SIG-M5 (cell line): Measurements from ENCODE around the gene KLHL2.
"Not testable (repeated sequence)": the region's sequence is repeated elsewhere in the genome, so short reads cannot be mapped to it uniquely, and the experiment has no call there.

ENCODE experiments used
- DNase-seq: peaks from one replicate; lab custom pipeline; 2025; lab: John Stamatoyannopoulos, UW

The KLHL2 gene

DNA sequence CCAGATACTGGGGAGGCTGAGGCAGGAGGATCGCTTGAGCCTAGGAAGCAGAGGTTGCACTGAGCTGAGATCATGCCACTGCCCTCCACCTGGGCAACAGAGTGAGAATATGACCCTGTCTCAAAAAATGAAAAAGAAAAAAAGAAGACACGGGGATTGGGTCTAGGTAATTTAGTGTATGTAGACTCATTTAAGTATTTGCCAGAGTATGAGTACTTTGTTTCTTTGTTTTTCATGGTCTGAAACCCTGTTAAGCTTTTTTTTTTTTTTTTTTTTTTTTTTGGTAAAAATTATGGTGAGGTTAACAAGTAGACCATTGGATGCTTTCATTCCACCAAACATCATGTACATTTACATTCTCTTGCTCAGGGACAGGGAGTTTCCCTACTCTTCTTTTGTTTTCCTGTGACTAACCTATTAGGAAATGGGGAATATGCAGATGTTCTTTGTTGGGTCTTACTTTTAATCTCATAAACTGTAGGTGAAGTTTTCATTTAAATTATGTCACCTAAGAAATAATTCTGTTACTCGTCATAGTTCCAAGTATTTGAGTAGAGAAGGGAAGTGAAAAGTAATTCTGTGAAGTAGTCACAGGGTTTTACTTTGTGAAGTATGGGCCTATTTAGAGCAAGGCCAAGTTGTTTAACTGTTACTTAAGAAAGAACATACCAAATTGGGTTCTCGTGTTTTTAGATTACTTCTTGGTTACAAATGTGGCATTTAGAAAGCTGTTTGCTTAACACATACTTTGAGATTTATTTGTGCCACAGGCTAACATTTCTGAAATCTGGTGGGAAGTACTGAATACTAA, 25.5 kb downstream of the KLHL2 start:
- not testable (repeated sequence) for DNase-seq

DNA sequence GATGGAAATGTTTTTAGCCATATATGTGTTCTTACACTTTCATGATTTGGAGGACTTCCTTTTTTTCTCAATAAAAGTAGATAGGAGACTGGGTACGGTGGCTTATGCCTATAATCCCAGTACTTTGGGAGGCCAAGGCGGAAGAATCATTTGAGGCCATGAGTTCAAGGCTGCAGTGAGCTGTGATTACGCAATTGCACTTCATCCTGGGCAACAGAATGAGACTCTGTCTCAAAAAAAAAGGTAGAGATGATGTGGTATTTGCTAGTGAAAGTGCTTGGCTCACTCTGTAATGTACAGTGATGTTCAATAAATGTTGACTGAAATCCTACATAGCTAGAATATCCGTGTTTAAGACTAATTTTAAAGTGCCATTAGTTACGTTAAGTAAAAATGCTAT, 27.4 kb downstream of the KLHL2 start:
- no peak for DNase-seq

DNA sequence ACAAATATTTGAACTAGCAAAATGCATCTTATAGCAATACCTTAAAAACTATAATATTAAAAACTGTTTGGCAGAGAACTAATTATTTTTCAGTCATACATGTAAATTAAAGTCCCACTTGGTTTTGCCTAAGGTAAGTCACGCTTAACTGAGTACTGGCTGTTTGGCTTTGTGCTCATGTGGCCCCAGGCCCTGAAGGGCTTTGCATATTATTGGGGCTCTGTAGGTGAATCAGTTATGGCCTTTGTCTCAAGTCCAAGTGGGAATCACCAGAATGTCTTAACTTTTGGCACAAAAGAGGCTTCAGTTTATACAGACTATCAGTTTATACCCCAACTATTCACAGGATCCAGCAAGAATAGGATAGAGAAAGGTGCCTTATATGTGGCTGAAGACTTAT, 29.5 kb downstream of the KLHL2 start:
- DNase-seq = not testable (repeated sequence)

DNA sequence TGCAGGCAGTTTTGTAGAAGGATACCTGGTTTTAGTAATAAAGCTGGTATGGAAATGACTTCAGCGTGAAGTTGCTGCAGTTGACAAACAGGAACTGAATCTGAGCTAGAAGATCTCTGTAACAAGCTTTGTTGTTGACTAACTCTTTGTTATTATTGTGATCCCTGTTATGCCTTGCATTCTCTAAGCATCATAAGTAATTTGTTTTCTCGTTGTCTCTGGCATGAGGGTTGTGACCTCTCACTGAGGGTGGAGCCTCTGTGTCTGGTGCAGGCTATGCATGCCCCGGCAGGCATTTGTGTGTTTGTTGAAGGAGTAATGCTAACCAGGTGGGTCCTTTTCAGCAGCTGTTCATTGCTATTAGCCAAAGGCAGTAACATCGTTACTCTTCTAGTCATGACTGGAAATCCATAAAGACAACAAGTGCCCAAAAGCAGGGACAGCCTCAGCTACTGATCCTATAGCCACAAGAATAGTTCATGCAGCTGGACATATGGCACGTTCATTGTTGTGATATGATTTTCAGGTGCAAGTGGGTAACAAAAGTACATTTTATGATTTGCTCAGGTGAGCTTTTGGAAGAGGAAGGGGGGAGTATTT, 30.8 kb downstream of the KLHL2 start:
- not testable (repeated sequence) for DNase-seq

DNA sequence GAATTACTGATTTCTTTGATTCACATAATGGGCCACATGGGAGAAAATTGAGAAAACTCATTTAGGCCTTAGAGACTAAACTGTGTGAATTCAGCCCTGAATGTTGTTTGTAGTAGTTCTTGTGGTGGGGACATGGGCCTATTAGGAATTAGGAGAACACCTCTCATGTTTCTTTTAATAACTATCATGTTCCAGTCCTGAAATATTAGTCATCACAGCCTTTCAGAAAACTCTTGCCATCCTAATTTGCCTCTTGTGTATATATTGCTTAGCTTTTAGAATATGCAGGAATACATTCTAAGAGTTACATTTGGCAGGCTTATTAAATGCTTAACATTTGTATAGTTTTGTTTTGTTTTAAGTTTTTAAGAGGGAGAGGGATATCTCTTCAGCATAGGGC, 33.4 kb downstream of the KLHL2 start:
- not testable (repeated sequence) for DNase-seq

DNA sequence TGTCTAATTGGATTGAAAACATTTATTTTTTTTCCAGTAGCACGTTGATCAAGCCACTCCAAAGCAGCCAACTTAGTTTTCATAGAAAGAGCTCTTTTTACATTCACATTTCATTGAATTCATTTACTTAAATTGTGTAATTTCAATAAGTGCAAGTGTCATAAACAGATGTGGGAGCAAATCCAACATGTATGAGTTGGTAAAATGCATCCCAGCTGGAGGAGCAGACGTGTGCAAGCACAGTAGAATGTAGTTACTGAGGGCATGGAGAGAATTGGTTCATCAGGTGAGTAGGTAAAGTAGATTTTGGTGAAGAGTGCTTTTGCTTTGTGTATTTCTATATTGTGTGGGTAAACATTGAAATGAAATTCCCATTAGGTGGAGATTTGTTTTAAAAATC, 36.8 kb downstream of the KLHL2 start:
- DNase-seq = not testable (repeated sequence)

DNA sequence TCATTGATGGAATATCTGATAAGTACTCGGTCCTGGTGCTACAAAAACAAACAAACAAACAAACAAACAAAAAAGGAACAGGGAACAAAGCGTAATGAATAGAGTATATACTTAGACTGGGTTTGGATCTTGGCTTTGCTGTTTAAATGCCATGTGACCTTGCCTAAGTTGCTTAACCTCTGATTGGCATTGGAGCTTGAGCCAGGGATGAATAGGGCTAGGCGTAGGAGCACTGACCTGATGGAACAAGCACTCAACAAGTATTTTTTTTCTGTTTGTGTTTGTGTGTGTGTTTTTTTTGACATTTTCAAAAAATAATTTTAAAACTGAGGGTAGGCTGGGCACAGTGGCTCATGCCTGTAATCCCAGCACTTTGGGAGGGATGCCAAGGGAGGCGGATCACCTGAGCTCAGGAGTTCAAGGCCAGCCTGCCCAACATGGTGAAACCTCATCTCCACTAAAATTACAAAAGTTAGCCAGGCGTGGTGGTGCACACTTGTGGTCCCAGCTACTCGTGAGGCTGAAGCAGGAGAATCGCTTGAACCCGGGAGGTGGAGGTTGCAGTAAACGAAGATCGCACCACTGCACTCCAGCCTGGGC, 37.3 kb downstream of the KLHL2 start:
- not testable (repeated sequence) for DNase-seq

DNA sequence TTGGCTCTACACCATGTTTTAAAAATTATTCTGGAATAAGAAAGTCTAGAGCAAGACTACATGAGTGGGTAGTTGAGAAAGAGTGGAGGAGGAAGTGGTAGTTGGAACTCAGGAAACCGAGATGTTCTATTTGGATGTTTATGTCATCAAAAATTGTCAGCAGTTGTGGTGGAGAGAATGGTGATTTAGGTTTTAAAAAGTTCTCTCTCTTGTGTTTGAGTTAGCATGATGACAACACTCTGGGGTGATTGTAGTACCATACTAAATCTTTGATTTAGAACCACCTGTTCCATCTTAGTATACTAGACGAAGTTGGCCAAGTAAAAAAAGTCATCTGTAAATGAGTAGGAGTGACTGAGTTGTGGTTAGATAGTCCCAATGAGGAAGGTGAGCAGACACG, 40.7 kb downstream of the KLHL2 start:
- no peak for DNase-seq

DNA sequence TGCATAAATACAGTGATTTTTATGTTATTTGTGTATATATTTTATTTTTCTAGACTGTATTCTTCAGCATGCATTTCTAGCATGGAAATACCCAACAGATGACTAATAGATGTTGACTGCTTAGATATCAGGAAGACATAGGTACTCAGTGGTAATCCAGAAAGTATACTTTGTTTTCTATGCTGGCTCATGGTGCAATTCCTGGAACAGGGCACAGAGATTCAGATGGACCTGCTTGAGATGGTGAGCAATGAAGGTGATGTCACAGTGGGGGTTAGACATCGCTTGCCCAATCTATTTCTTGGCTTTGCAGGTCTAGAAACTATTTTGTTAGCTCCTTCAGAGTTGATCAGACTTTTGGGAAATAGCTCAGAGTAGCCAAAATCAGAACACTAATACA, 41.5 kb downstream of the KLHL2 start:
- DNase-seq = not testable (repeated sequence)

DNA sequence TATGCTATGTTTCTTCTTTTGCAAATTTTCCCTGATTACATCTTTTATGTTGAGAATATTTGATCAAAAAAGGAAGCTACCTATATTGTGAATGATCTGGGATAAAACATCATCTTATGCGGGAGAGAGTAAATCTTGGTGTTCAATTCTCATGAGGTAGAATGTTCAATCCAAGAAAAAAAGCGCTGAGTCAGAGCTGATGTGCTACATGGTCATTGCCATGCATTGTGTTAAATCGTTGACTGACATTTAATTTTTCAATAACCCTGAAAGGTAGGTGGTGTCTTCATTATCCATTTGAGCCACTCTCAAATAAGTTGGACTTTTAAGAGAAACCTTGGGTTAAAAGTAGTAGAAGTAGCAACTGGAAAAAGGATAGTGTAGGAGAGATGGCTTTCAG, 47.4 kb downstream of the KLHL2 start:
- not testable (repeated sequence) for DNase-seq

DNA sequence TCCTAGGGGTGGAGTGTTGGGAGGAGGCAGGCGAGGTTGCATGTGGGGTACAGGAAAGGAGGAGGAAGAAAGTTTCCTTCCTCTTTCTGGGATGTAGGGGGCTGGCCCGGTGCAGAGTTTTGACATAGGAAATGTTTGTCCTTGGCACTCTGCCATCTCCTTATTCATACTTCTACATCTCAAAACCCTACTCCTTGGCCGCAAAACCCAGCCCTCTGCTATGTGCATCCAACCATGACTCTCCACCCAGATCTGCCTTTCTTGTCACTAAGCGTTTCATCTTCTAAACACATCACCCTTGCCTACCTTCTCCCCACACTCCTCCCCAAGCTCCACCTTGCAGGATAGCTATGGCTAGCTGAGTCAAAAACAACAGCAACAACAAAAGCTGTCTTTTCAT, 48.1 kb downstream of the KLHL2 start:
- peak; percentile 61 for DNase-seq

DNA sequence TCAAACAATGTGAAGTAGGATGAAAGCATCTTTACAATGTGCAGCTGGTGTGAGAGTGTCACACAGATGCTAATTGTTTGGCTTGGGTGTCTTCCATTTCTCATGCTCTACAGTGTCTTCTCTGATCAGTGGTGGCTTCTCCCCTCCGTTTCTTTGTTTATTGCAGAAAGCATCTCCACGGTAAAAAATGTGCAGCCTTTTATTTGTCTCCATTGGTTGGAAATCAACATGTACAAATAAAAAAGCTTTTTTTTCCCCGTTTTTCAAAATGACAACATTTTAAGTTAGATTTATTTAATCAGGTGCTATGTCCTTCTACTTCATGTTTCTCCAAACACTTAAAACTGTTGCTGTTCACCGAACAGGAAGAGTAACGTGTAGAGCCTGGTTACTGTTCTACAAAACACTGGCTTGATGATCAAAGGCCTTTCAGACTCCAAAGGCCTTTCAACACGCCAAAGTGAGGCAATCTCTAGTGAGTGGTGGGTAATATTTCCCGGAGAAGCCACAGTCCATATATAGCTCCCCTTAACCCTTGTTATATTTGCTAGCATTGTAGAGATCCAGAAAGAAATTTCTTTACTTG, 48.8 kb downstream of the KLHL2 start:
- DNase-seq = not testable (repeated sequence)

DNA sequence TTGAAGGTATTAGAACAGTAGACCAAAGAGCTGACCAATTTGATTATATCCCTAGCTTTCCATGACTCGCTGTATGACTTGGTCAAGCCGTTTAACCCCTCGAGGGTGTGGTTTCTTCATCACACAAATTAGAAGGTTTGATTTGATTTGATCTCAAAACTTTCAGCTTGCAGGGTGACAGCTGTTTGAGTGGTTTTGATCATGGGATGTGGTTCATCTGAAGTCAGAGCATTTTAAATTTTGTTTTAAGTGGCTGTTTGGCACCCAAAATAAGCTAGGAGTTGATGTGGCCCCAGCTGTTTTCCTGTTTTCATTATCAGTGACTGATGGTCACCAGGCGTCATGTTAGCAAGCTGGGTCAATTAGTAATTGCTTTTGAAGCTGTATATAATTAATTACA, 52.4 kb downstream of the KLHL2 start:
- DNase-seq = not testable (repeated sequence)

DNA sequence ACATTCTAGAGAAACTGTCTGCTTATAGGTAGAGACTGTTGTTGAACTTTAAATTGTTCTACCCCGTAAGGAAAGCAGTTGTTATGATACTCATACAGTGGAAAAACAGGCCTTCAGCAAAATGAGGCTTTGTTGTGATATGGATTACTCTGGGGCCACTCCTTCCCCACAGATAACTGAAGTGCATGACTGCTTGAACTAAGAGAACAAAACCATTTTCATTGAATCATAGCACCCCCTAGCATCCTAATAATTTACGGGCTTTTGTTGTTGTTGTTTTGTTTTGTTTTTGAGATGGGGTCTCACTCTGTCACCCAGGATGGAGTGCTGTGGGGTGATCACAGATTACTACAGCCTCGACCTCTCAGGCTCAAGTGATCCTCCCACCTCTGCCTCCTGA, 54.9 kb downstream of the KLHL2 start:
- DNase-seq = not testable (repeated sequence)

DNA sequence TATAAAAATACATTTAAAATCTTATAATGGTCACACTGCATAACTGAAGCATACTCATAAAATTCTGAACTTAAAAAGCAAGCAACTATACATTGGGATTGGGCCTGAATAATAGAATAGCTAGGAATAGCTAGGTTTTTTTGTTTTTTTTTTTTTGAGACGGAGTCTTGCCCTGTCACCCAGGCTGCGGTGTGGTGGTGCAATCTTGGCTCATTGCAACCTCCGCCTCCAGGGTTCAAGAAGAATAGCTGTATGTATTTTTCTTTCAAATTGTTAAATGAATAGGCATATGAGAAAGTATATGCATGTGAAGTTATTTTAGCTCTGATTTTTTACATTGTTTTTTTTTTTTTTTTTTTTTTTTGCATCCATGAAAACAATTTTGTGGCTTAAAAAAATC, 56.1 kb downstream of the KLHL2 start:
- not testable (repeated sequence) for DNase-seq

DNA sequence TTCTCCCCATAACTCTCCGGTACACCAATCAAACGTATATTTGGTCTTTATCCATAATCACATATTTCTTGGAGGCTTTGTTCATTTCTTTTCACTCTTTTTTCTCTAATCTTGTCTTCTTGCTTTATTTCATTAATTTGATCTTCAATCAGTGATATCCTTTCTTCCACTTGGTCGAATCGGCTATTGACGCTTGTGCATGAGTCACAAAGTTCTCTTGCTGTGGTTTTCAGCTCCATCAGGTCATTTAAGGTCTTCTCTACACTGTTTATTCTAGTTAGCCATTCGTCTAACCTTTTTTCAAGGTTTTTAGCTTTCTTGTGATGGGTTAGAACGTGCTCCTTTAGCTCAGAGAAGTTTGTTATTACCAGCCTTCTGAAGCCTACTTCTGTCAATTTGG, 62.6 kb downstream of the KLHL2 start:
- DNase-seq = not testable (repeated sequence)

DNA sequence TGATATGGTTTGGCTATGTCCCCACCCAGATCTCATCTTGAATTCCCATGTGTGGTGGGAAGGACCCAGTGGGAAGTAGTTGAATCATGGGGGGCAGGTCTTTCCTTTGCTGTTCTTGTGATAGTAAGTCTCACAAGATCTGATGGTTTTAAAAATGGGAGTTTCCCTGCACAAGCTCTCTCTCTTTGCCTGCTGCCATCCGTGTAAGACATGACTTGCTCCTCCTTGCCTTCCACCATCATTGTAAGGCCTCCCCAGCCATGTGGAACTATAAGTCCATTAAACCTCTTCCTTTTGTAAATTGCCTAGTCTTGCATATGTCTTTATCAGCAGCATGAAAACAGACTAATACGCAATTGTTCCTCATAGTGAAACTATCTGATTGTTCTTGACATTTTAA, 66.1 kb downstream of the KLHL2 start:
- DNase-seq = not testable (repeated sequence)

DNA sequence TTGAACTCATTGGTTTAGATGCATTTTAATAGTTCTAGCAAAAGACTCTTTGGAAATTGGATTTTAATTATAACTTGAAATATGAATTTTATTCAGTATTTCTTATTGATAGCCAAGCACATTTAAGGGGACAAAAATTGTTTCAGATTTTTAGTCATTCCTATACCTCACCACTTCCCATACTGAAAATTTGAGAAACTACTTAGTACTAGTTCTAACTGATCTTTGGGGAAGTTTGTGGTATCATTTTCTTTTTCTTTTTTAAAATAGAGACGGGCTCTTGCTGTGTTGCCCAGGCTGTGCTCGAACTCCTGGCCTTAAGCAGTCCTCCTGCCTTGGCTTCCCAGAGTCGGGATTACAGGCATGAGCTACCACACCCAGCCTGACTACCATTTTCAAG, 68.0 kb downstream of the KLHL2 start:
- DNase-seq = not testable (repeated sequence)

DNA sequence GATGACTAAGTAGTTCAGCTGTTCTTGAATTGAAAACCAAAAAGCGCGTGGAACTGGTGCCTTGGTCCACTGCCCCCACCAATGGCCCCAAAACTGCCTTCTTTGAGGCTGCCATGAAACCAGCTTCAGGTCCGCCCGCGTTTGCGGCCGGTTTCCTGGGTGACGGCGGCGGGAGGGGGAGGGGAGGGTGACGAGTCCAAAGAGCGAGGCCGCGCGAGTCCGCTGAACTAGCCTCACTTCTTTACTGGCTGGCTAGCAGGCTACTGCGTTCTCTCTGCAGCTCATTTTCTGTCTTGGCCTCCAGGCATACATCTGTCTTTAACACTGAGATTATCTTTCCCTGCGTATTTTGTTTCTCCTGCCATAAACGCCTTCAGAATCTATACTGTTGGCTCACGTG, 72.2 kb downstream of the KLHL2 start:
- DNase-seq = not testable (repeated sequence)

DNA sequence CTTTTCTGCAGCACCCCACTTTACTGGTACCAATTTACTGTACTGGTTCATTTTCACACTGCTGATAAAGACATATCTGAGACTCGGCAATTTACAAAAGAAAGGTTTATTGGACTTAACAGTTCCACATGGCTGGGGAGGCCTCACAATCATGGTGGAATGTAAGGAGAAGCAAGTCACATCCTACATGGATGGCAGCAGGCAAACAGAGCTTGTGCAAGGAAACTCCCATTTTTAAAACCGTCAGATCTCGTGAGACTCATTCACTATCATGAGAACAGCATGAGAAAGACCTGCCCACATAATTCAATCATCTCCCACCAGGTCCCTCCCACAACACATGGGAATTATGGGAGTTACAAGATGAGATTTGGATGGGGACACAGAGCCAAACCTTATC, 77.3 kb downstream of the KLHL2 start:
- DNase-seq = not testable (repeated sequence)

DNA sequence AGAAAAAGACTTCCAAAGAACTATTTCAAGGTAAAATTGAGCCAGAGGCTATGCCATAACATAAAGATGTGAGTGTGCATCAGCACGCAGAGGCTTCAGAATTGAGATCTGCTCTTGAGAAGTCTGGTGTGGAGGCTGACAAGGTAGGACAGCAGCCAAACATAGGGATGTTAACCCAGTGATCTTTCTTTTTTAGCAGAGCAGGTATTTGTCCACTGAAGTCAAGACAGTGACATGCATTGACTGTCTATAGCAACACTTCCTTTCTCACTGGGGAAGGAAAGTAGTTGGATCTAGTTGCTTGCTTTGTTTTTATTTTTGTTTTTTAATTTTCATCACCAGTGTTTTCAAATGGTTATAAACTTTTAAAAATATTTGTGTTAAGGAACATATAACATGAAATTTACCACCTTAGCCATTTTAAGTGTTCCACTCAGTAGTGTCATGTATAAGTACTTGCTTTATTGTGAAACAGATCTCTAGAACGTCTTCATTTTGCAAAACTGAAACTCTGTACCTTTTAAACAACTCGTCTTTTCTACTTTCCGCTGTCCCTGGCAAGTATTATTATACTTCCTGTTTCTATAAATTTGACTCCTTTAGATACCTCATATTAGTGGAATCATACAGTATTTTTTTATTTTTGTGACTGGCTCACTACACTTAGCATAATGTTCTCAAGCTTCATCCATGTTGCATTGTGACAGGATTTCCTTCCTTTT, 79.4 kb downstream of the KLHL2 start:
- DNase-seq = not testable (repeated sequence)

DNA sequence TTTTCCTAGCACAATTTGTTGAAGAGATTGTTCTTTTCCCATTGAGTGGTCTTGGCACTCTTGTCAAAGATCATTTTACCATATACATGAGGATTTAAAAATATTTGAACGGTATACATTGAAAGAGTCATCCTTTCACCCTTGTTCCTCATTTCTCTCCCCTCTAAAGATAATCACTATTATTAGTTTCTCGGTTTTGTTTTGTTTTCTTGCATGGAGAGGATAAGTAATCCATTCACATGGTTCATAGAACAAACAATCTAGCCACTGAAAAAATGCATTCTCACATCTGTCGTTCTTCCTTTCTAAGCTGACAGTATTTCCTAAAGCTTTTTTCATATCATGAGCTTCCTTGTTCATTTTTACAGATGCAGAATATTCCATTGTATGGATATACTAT, 80.9 kb downstream of the KLHL2 start:
- DNase-seq = no peak
